ENCODE measurements around the gene MGRN1.

MGRN1 gene

DNA sequence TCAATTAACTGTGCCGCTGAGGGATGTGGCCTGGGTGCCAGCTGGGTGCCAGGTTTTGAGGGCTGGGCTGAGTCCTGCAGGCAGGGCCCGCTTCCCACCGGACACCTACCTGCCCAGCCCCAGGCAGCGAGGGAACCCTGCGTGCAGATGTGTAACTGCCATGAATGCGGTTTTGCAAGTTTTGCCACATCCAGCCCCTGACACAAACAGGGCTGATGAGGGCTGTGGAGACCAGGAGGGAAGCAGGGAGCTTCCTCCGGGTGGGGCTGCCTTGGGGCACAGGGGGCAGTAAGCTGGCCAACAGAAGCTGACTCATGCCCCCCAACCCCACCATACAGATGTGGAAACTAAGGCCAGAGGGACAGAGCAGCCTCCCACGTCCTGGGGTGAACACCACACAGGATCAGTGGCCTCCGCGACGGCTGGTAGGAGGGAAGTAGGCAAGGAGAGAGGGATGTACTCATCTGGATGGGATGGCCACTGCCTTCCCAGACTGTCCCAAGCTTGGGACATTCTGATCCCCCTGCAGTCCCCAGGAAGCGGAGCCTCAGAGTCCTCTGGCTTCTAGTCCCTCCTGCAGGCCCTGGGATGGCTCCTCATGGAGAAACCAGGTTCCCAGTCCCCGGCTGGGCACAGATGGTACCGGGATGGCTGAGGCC, 11.5 kb upstream of the MGRN1 start:
- Histone ChIP-seq H3K36me3 (ENCODE audit: control insufficient read depth in 2 of 2, insufficient read depth in 1 of 2, low read length in 2 of 2) (peaks cover 0 to 15% of the 10 kb centered on the region in 2 experiments; a peak in 1 of 3 replicates), H3K27ac (ENCODE audit: extremely low read depth, low read depth, low read length) (peak overlapping the region; percentile 95; the same call in 1 of the 2 replicates), H3K9me3 (ENCODE audit: control insufficient read depth, insufficient read depth, low read depth, low read length) (no peaks in the 10 kb centered on the region), H3K4me3 (ENCODE audit: low read depth, low read length) (peak overlapping the region; percentile 90), H3K4me1 (ENCODE audit: control insufficient read depth, insufficient read depth, low read length) (no peaks in the 10 kb centered on the region; the same call in 1 of the 2 replicates)
- CTCF ChIA-PET: interaction anchor here (0.6 to 1.6 kb wide), 7 partner anchors 11 to 106 kb away, joined by 3 to 5 read pairs (median 4); no protein-coding TSS in a partner anchor
- POLR2A ChIA-PET: no interaction called here
- TF ChIP-seq ZBTB48 (tag by site-specific recombination; IDR thresholded peaks at IDR 0.05) (no peak), IKZF3 (tag by site-specific recombination; IDR thresholded peaks at IDR 0.05) (0 out of 2 replicates have a peak, but pooled peaks have one; percentile 24), SP7 (tag by site-specific recombination; IDR thresholded peaks at IDR 0.05) (no peak), EGR2 (tag by site-specific recombination; IDR thresholded peaks at IDR 0.05; ENCODE audit: low read depth) (0 out of 2 replicates have a peak, but pooled peaks have one; percentile 16), ZNF175 (tag by site-specific recombination; IDR thresholded peaks at IDR 0.05) (no peak), ZNF76 (tag by site-specific recombination; IDR thresholded peaks at IDR 0.05; ENCODE audit: borderline replicate concordance, low read depth) (no peak), ZEB2 (tag by site-specific recombination; IDR thresholded peaks at IDR 0.05) (no peak), ZBTB8A (tag by site-specific recombination; IDR thresholded peaks at IDR 0.05) (0 out of 2 replicates have a peak, but pooled peaks have one; percentile 7), OSR2 (tag by site-specific recombination; IDR thresholded peaks at IDR 0.05) (no peak), ZNF768 (tag by site-specific recombination; IDR thresholded peaks at IDR 0.05) (no peak), ZNF544 (tag by site-specific recombination; IDR thresholded peaks at IDR 0.05) (no peak), ZNF2 (tag by site-specific recombination; IDR thresholded peaks at IDR 0.05) (no peak), ZNF157 (tag by site-specific recombination; IDR thresholded peaks at IDR 0.05) (no peak), ZNF184 (tag by site-specific recombination; IDR thresholded peaks at IDR 0.05) (no peak), ZNF600 (tag by site-specific recombination; IDR thresholded peaks at IDR 0.05) (0 out of 2 replicates have a peak, but pooled peaks have one; percentile 14), ZNF335 (tag by site-specific recombination; conservative IDR thresholded peaks at IDR 0.05) (no peak), ZNF366 (tag by site-specific recombination; conservative IDR thresholded peaks at IDR 0.05) (0 out of 2 replicates have a peak, but pooled peaks have one; percentile 46), ZNF837 (tag by site-specific recombination; IDR thresholded peaks at IDR 0.05) (no peak), ZNF423 (tag by site-specific recombination; IDR thresholded peaks at IDR 0.05) (no peak), ZNF133 (tag by site-specific recombination; IDR thresholded peaks at IDR 0.05) (no peak), KLF10 (tag by site-specific recombination; IDR thresholded peaks at IDR 0.05) (no peak), ZNF571 (tag by site-specific recombination; IDR thresholded peaks at IDR 0.05) (no peak), ZNF211 (tag by site-specific recombination; IDR thresholded peaks at IDR 0.05; ENCODE audit: low read depth) (no peak), ZNF394 (tag by site-specific recombination; IDR thresholded peaks at IDR 0.05; ENCODE audit: borderline replicate concordance) (no peak), GLIS2 (tag by site-specific recombination; IDR thresholded peaks at IDR 0.05) (0 out of 2 replicates have a peak, but pooled peaks have one; percentile 9), ZNF24 (tag by site-specific recombination; IDR thresholded peaks at IDR 0.05) (no peak)
- TF ChIP-seq, protein P1, sequence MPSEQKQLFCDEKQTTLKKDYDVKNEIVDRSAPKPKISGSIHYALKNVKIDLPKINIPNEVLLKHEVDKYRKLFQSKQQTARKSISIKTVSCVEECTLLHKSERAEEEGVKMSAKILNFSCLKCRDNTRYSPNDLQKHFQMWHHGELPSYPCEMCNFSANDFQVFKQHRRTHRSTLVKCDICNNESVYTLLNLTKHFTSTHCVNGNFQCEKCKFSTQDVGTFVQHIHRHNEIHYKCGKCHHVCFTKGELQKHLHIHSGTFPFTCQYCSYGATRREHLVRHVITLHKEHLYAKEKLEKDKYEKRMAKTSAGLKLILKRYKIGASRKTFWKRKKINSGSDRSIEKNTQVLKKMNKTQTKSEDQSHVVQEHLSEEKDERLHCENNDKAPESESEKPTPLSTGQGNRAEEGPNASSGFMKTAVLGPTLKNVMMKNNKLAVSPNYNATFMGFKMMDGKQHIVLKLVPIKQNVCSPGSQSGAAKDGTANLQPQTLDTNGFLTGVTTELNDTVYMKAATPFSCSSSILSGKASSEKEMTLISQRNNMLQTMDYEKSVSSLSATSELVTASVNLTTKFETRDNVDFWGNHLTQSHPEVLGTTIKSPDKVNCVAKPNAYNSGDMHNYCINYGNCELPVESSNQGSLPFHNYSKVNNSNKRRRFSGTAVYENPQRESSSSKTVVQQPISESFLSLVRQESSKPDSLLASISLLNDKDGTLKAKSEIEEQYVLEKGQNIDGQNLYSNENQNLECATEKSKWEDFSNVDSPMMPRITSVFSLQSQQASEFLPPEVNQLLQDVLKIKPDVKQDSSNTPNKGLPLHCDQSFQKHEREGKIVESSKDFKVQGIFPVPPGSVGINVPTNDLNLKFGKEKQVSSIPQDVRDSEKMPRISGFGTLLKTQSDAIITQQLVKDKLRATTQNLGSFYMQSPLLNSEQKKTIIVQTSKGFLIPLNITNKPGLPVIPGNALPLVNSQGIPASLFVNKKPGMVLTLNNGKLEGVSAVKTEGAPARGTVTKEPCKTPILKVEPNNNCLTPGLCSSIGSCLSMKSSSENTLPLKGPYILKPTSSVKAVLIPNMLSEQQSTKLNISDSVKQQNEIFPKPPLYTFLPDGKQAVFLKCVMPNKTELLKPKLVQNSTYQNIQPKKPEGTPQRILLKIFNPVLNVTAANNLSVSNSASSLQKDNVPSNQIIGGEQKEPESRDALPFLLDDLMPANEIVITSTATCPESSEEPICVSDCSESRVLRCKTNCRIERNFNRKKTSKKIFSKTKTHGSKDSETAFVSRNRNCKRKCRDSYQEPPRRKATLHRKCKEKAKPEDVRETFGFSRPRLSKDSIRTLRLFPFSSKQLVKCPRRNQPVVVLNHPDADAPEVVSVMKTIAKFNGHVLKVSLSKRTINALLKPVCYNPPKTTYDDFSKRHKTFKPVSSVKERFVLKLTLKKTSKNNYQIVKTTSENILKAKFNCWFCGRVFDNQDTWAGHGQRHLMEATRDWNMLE (tag by site-specific recombination; conservative IDR thresholded peaks at IDR 0.05; ENCODE audit: low read depth): no peak
- TF ChIP-seq, protein P2, sequence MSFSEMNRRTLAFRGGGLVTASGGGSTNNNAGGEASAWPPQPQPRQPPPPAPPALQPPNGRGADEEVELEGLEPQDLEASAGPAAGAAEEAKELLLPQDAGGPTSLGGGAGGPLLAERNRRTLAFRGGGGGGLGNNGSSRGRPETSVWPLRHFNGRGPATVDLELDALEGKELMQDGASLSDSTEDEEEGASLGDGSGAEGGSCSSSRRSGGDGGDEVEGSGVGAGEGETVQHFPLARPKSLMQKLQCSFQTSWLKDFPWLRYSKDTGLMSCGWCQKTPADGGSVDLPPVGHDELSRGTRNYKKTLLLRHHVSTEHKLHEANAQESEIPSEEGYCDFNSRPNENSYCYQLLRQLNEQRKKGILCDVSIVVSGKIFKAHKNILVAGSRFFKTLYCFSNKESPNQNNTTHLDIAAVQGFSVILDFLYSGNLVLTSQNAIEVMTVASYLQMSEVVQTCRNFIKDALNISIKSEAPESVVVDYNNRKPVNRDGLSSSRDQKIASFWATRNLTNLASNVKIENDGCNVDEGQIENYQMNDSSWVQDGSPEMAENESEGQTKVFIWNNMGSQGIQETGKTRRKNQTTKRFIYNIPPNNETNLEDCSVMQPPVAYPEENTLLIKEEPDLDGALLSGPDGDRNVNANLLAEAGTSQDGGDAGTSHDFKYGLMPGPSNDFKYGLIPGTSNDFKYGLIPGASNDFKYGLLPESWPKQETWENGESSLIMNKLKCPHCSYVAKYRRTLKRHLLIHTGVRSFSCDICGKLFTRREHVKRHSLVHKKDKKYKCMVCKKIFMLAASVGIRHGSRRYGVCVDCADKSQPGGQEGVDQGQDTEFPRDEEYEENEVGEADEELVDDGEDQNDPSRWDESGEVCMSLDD (tag by site-specific recombination; IDR thresholded peaks at IDR 0.05): no peak
- TF ChIP-seq, protein P3, sequence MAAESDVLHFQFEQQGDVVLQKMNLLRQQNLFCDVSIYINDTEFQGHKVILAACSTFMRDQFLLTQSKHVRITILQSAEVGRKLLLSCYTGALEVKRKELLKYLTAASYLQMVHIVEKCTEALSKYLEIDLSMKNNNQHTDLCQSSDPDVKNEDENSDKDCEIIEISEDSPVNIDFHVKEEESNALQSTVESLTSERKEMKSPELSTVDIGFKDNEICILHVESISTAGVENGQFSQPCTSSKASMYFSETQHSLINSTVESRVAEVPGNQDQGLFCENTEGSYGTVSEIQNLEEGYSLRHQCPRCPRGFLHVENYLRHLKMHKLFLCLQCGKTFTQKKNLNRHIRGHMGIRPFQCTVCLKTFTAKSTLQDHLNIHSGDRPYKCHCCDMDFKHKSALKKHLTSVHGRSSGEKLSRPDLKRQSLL (tag by site-specific recombination; IDR thresholded peaks at IDR 0.05): no peak
- TF ChIP-seq, protein P4, sequence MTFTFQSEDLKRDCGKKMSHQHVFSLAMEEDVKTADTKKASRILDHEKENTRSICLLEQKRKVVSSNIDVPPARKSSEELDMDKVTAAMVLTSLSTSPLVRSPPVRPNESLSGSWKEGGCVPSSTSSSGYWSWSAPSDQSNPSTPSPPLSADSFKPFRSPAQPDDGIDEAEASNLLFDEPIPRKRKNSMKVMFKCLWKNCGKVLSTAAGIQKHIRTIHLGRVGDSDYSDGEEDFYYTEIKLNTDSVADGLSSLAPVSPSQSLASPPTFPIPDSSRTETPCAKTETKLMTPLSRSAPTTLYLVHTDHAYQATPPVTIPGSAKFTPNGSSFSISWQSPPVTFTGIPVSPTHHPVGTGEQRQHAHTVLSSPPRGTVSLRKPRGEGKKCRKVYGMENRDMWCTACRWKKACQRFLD (tag by site-specific recombination; IDR thresholded peaks at IDR 0.05): no peak
